Keratinocyte (primary cell): ENCODE measurements around the gene SSX2IP. TPM values are rescaled to one million over a fixed set of nuclear protein-coding genes. Genes with fewer than 3 reads are reported as not detected.

ENCODE experiments used
- DNase-seq: peaks from one replicate; pipeline ENCODE4 v3.0.0-alpha.2; 2011; ENCODE audit warnings: low read depth, missing footprints, low spot score
- FAIRE-seq: peaks from 2 replicates; lab custom pipeline; 2011; peaks lifted over from hg19 to GRCh38; lab: Jason Lieb, UNC
- H2AFZ ChIP-seq: 2 replicates; pipeline ENCODE4 v1.6.0; 2012; ENCODE audit warnings: low read length, control low read depth, inconsistent platforms; ENCODE audit not compliant: control insufficient read depth
- H3K27ac ChIP-seq: 2 replicates; pipeline ENCODE4 v1.5.1; 2011; ENCODE audit warnings: low read length; ENCODE audit not compliant: control insufficient read depth, insufficient read depth
- H3K27me3 ChIP-seq: 3 replicates; pipeline ENCODE4 v1.6.0; 2011; ENCODE audit warnings: low read length; ENCODE audit not compliant: control insufficient read depth, insufficient read depth; ENCODE audit errors: extremely low read depth
- H3K36me3 ChIP-seq, 2 experiments: 2 replicates in 1 of 2; 3 replicates in 1 of 2; pipeline ENCODE4 v1.5.1; 2011; ENCODE audit warnings: low read length in 2 of 2, mild to moderate bottlenecking in 1 of 2; ENCODE audit not compliant: control insufficient read depth in 2 of 2, insufficient read depth in 2 of 2; ENCODE audit errors: extremely low read depth in 1 of 2
- H3K4me1 ChIP-seq: 3 replicates; pipeline ENCODE4 v1.5.1; 2011; ENCODE audit warnings: low read length; ENCODE audit not compliant: control insufficient read depth, insufficient read depth; ENCODE audit errors: extremely low read depth
- H3K4me2 ChIP-seq: 3 replicates; pipeline ENCODE4 v1.6.0; 2011; ENCODE audit warnings: low read depth, low read length; ENCODE audit not compliant: control insufficient read depth, insufficient read depth; ENCODE audit errors: extremely low read depth
- H3K4me3 ChIP-seq, 3 experiments: fragments of 200-600 bp in 1 of 3; sonication (generic) in 1 of 3; 2 replicates in 2 of 3; 3 replicates in 1 of 3; pipeline ENCODE4 v1.5.1; 2011 to 2016; ENCODE audit warnings: low read length in 3 of 3, mild to moderate bottlenecking in 3 of 3, control low read depth in 2 of 3, inconsistent platforms in 1 of 3, low read depth in 1 of 3, mixed read lengths in 1 of 3, mixed run types in 1 of 3, moderate library complexity in 1 of 3; ENCODE audit not compliant: control insufficient read depth in 2 of 3, insufficient read depth in 2 of 3; ENCODE audit errors: extremely low read depth in 1 of 3
- H3K79me2 ChIP-seq: 2 replicates; pipeline ENCODE4 v1.6.0; 2012; ENCODE audit warnings: low read length; ENCODE audit not compliant: control insufficient read depth, insufficient read depth
- H3K9ac ChIP-seq: 3 replicates; pipeline ENCODE4 v1.6.0; 2011; ENCODE audit warnings: low read length; ENCODE audit not compliant: control insufficient read depth, insufficient read depth; ENCODE audit errors: extremely low read depth
- H3K9me1 ChIP-seq: 3 replicates; pipeline ENCODE4 v1.6.0; 2011; ENCODE audit warnings: low read length; ENCODE audit not compliant: control insufficient read depth, insufficient read depth; ENCODE audit errors: extremely low read depth
- H3K9me3 ChIP-seq: 2 replicates; pipeline ENCODE4 v1.5.1; 2012; ENCODE audit warnings: low read depth, low read length; ENCODE audit not compliant: control insufficient read depth
- H4K20me1 ChIP-seq: 3 replicates; pipeline ENCODE4 v1.6.0; 2011; ENCODE audit warnings: low read length; ENCODE audit not compliant: control insufficient read depth, insufficient read depth; ENCODE audit errors: extremely low read depth
- EZH2 ChIP-seq: IDR thresholded peaks from one replicate; pipeline ENCODE4 v1.6.1; 2012; ENCODE audit warnings: inconsistent platforms, mild to moderate bottlenecking, low read length, moderate library complexity
- dilution Hi-C: fragments of 300-500 bp; cut with MboI; formaldehyde crosslinking; loops from one replicate; pipeline ENCODE4 v1.7.0; 2020; ENCODE audit warnings: low sequenced_read_pairs; ENCODE audit not compliant: extremely low pct_ligation_motif_present
- polyA plus RNA-seq, 5 experiments: library from polyadenylated mRNA; depleted of rRNA in 3 of 5; stranded (reverse) in 3 of 5; stranded (forward) in 1 of 5; unstranded in 1 of 5; fragments of >200 nt; gene quantifications; 1 replicate in 1 of 5; 2 replicates in 3 of 5; 3 replicates in 1 of 5; pipeline versions ENCODE4 v1.2.1 to v1.2.3, GENCODE V29; 2011 to 2012; ENCODE audit warnings: missing spikeins in 2 of 5, low read depth in 1 of 5, low replicate concordance in 1 of 5
- TF ChIP-seq, protein P1 (sequence below), 3 experiments: IDR thresholded peaks in 1 of 3; conservative IDR thresholded peaks in 1 of 3; optimal IDR thresholded peaks in 1 of 3; 2 replicates in 2 of 3; 3 replicates in 1 of 3; pipeline versions ENCODE3 to v1.5.1; 2011; ENCODE audit warnings: low read length in 3 of 3, mild to moderate bottlenecking in 3 of 3, moderate library complexity in 2 of 3, control low read depth in 1 of 3, inconsistent platforms in 1 of 3; ENCODE audit not compliant: insufficient read depth in 2 of 3; ENCODE audit errors: extremely low read depth in 1 of 3

SSX2IP gene
- polyA plus RNA-seq, 1 donor (not counting 4 experiments of a cell fraction or from before 2014, with no cell fraction given), result 13.0 TPM

DNA sequence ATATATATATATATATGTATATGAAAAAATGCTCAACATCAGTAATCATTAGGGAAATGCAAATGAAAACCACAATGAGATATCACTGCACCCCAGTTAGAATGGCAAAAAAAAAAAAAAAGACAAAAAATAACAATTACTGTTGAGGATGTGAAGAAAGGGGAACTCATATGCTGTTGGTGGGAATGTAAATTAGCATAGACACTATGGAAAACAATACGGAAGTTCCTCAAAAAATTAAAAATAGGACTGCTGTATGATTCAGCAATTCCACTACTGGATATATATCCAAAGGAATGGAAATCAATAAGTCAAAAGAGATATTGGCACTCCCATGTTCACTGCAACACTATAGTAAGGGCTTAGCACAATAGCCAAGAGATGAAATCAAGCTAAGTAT is 74.5 kb downstream of the SSX2IP start:
- no peaks in the 10 kb centered on the region for H3K9me1 ChIP-seq
- FAIRE-seq, result no peak
- TF ChIP-seq, protein P1, sequence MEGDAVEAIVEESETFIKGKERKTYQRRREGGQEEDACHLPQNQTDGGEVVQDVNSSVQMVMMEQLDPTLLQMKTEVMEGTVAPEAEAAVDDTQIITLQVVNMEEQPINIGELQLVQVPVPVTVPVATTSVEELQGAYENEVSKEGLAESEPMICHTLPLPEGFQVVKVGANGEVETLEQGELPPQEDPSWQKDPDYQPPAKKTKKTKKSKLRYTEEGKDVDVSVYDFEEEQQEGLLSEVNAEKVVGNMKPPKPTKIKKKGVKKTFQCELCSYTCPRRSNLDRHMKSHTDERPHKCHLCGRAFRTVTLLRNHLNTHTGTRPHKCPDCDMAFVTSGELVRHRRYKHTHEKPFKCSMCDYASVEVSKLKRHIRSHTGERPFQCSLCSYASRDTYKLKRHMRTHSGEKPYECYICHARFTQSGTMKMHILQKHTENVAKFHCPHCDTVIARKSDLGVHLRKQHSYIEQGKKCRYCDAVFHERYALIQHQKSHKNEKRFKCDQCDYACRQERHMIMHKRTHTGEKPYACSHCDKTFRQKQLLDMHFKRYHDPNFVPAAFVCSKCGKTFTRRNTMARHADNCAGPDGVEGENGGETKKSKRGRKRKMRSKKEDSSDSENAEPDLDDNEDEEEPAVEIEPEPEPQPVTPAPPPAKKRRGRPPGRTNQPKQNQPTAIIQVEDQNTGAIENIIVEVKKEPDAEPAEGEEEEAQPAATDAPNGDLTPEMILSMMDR (optimal IDR thresholded peaks at IDR 0.05 in 1 of 3, IDR thresholded peaks at IDR 0.05 in 1 of 3, conservative IDR thresholded peaks at IDR 0.05 in 1 of 3; ENCODE audit: extremely low read depth in 1 of 3, insufficient read depth in 2 of 3, low read length in 3 of 3), result no peak
- no peak for TF ChIP-seq EZH2
- no peaks in the 10 kb centered on the region for H3K79me2 ChIP-seq
- H3K36me3 ChIP-seq, result no peaks in the 10 kb centered on the region
- H3K4me2 ChIP-seq, result no peak overlapping the region
- no peak for DNase-seq
- peaks cover 9% of the 10 kb centered on the region for H3K4me1 ChIP-seq
- H3K9me3 ChIP-seq, result no peaks in the 10 kb centered on the region
- H3K27ac ChIP-seq, result no peak overlapping the region
- no peaks in the 10 kb centered on the region for H4K20me1 ChIP-seq
- no peaks in the 10 kb centered on the region for H3K27me3 ChIP-seq
- H2AFZ ChIP-seq, result no peak overlapping the region
- dilution Hi-C loops, result no loop called here
- H3K4me3 ChIP-seq, result no peak overlapping the region
- H3K9ac ChIP-seq, result no peak overlapping the region

DNA sequence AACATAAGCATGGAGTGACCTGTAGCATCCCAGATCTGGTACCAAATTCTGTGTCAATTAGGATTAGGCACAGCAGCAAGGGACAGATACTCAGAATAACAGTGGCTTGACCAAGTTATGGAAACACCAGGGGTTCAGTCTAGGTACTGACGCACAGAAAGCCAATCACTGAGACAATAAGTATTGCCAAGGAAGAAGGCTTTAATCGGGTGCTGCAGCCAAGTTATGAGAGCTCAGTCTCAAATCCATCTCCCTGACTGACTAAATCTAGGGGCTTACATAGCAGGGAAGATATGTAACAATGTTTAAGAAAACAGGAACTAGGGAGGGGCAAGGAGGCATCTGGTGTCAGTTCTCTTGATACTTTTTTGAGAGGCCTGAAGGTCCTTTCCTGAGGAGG is 76.4 kb downstream of the SSX2IP start:
- TF ChIP-seq, protein P1 (optimal IDR thresholded peaks at IDR 0.05 in 1 of 3, IDR thresholded peaks at IDR 0.05 in 1 of 3, conservative IDR thresholded peaks at IDR 0.05 in 1 of 3; ENCODE audit: extremely low read depth in 1 of 3, insufficient read depth in 2 of 3, low read length in 3 of 3), result no peak
- no peak for TF ChIP-seq EZH2
- FAIRE-seq (no peak), DNase-seq (no peak)
- Histone ChIP-seq H3K9ac (no peak overlapping the region), H3K4me2 (no peak overlapping the region), H3K4me3 (no peak overlapping the region), H3K36me3 (no peaks in the 10 kb centered on the region), H3K27ac (no peak overlapping the region), H3K9me1 (no peaks in the 10 kb centered on the region), H2AFZ (no peak overlapping the region), H3K4me1 (no peaks in the 10 kb centered on the region), H3K9me3 (no peaks in the 10 kb centered on the region), H3K79me2 (no peaks in the 10 kb centered on the region), H4K20me1 (no peaks in the 10 kb centered on the region), H3K27me3 (no peaks in the 10 kb centered on the region)
- dilution Hi-C loops, result no loop called here
